Measurements from ENCODE around the gene SPINK14. TPM values are rescaled to one million over a fixed set of nuclear protein-coding genes. Genes with fewer than 3 reads are reported as not detected.

The SPINK14 gene
- total RNA-seq, 1 experiment from 2014 or later: not detected

Other genes with a start within 250 kb of the SPINK14 start
- not detected in 2 replicates for gene SPINK5, start 104.6 kb upstream of the SPINK14 start, total RNA-seq (2014; rRNA removed; shearing (Covaris generic); ENCODE audit: low replicate concordance)
- not detected in 2 replicates for gene SPINK6, start 34.5 kb downstream of the SPINK14 start, total RNA-seq (2014; rRNA removed; shearing (Covaris generic); ENCODE audit: low replicate concordance)
- gene MARCOL, start 70.0 kb downstream of the SPINK14 start, total RNA-seq (2014; rRNA removed; shearing (Covaris generic); ENCODE audit: low replicate concordance): not detected in 2 replicates
- gene SPINK13, start 100.2 kb downstream of the SPINK14 start, total RNA-seq (2014; rRNA removed; shearing (Covaris generic); ENCODE audit: low replicate concordance): 0.30 TPM in 1 of 2 replicates, not detected in the other
- gene SPINK7, start 143.9 kb downstream of the SPINK14 start, total RNA-seq (2014; rRNA removed; shearing (Covaris generic); ENCODE audit: low replicate concordance): not detected in 2 replicates
- not detected in 2 replicates for gene SPINK9, start 167.0 kb downstream of the SPINK14 start, total RNA-seq (2014; rRNA removed; shearing (Covaris generic); ENCODE audit: low replicate concordance)
- 29.4 and 52.7 TPM in 2 replicates for gene FBXO38, start 215.4 kb downstream of the SPINK14 start, total RNA-seq (2014; rRNA removed; shearing (Covaris generic); ENCODE audit: low replicate concordance)